Fibroblast of lung (primary cell): Measurements from ENCODE around the gene NEDD4L. TPM values are rescaled to one million over a fixed set of nuclear protein-coding genes. Genes with fewer than 3 reads are reported as not detected.

Experiments used
- DNase-seq, 2 donors: peaks; one replicate each; pipeline versions ENCODE4 v3.0.0 to v3.0.0-alpha.2; 2010; ENCODE audit warnings: low read depth in 2 of 2
- H2AFZ ChIP-seq: 2 replicates; pipeline ENCODE4 v1.5.1; 2012; ENCODE audit warnings: low read length, control low read depth, inconsistent platforms
- H3K27ac ChIP-seq: 2 replicates; pipeline ENCODE4 v1.5.1; 2011; ENCODE audit warnings: low read length, control low read depth; ENCODE audit not compliant: insufficient read depth
- H3K27me3 ChIP-seq: 2 replicates; pipeline ENCODE4 v1.5.1; 2011; ENCODE audit warnings: mild to moderate bottlenecking, low read length; ENCODE audit not compliant: control insufficient read depth, insufficient read depth
- H3K36me3 ChIP-seq: 2 replicates; pipeline ENCODE4 v1.5.1; 2011; ENCODE audit warnings: low read length; ENCODE audit not compliant: control insufficient read depth, insufficient read depth
- H3K4me1 ChIP-seq: 2 replicates; pipeline ENCODE4 v1.5.1; 2011; ENCODE audit warnings: low read length; ENCODE audit not compliant: control insufficient read depth, insufficient read depth; ENCODE audit errors: extremely low read depth
- H3K4me2 ChIP-seq: 2 replicates; pipeline ENCODE4 v1.5.1; 2011; ENCODE audit warnings: low read length, control low read depth; ENCODE audit not compliant: insufficient read depth; ENCODE audit errors: extremely low read depth
- H3K4me3 ChIP-seq, 4 experiments: fragments of 200-600 bp in 1 of 4; sonication (generic) in 1 of 4; replicated peaks in 1 of 4; 2 replicates each; pipeline ENCODE4 v1.5.1; 2011 to 2016; ENCODE audit warnings: low read length in 4 of 4, low read depth in 3 of 4, mild to moderate bottlenecking in 3 of 4, control low read depth in 2 of 4, inconsistent platforms in 1 of 4, mixed read lengths in 1 of 4; ENCODE audit not compliant: insufficient read depth in 1 of 4; ENCODE audit errors: control extremely low read depth in 1 of 4
- H3K79me2 ChIP-seq: 2 replicates; pipeline ENCODE4 v1.5.1; 2012; ENCODE audit warnings: mild to moderate bottlenecking, low read length, inconsistent platforms; ENCODE audit not compliant: control insufficient read depth, insufficient read depth
- H3K9ac ChIP-seq: 2 replicates; pipeline ENCODE4 v1.5.1; 2011; ENCODE audit warnings: mild to moderate bottlenecking, low read length, control low read depth; ENCODE audit not compliant: insufficient read depth
- H3K9me3 ChIP-seq: 2 replicates; pipeline ENCODE4 v1.5.1; 2012; ENCODE audit warnings: low read depth, low read length; ENCODE audit not compliant: control insufficient read depth, insufficient read depth
- H4K20me1 ChIP-seq: 2 replicates; pipeline ENCODE4 v1.5.1; 2011; ENCODE audit warnings: low read length; ENCODE audit not compliant: control insufficient read depth, insufficient read depth; ENCODE audit errors: extremely low read depth
- CTCF ChIP-seq, 2 donors: IDR thresholded peaks in 1 of 2; conservative IDR thresholded peaks in 1 of 2; 1 replicate in 1 of 2; 2 replicates in 1 of 2; pipeline ENCODE4 v1.5.1; 2011 to 2012; ENCODE audit warnings: low read length in 2 of 2, control low read depth in 1 of 2, inconsistent platforms in 1 of 2, low read depth in 1 of 2, mild to moderate bottlenecking in 1 of 2
- EZH2 ChIP-seq: IDR thresholded peaks from 2 replicates; pipeline ENCODE4 v1.5.1; 2012; ENCODE audit warnings: low read length, control low read depth, mild to moderate bottlenecking; ENCODE audit errors: missing control alignments
- polyA plus RNA-seq, 2 donors: library from polyadenylated mRNA; depleted of rRNA in 1 of 2; stranded (reverse) in 1 of 2; unstranded in 1 of 2; fragments of >200 nt; gene quantifications; 2 replicates each; pipeline ENCODE4 v1.2.1, GENCODE V29; 2011 to 2012; ENCODE audit warnings: missing spikeins in 1 of 2
- total RNA-seq: library from RNA; depleted of rRNA; stranded (reverse); fragments of >200 nt; gene quantifications from 2 replicates; pipeline ENCODE4 v1.2.1, GENCODE V29; 2014

The NEDD4L gene
- total and polyA plus RNA-seq, 2 donors (not counting 1 experiment from before 2014, with no cell fraction given): 5.5 to 18.7 TPM

GRCh38 chr18:58144106-58144505 lies 100.1 kb downstream of the NEDD4L start:
- H3K79me2 ChIP-seq: no peaks in the 10 kb centered on the region

GRCh38 chr18:58144671-58145285 lies 100.8 kb downstream of the NEDD4L start:
- no peak overlapping the region for H3K27ac ChIP-seq
- no peaks in the 10 kb centered on the region for H3K79me2 ChIP-seq
- H3K9me3 ChIP-seq: no peaks in the 10 kb centered on the region
- no peaks in the 10 kb centered on the region for H3K27me3 ChIP-seq
- H4K20me1 ChIP-seq: no peaks in the 10 kb centered on the region
- H3K4me3 ChIP-seq: no peak overlapping the region
- DNase-seq: no peak
- no peak overlapping the region for H3K9ac ChIP-seq
- no peak overlapping the region for H3K4me2 ChIP-seq
- TF ChIP-seq EZH2 (no peak), CTCF (conservative IDR thresholded peaks at IDR 0.05 in 1 of 2, IDR thresholded peaks at IDR 0.05 in 1 of 2; ENCODE audit: low read depth in 1 of 2, low read length in 2 of 2) (no peak)
- no peaks in the 10 kb centered on the region for H3K36me3 ChIP-seq
- peaks cover 4% of the 10 kb centered on the region for H3K4me1 ChIP-seq
- H2AFZ ChIP-seq: no peak overlapping the region

More at GRCh38 chr18:58144106-58144505, 100.1 kb downstream of the NEDD4L start:
- Histone ChIP-seq H3K9ac (no peak overlapping the region), H2AFZ (no peak overlapping the region), H4K20me1 (no peaks in the 10 kb centered on the region), H3K36me3 (no peaks in the 10 kb centered on the region), H3K4me2 (no peak overlapping the region), H3K27ac (no peak overlapping the region), H3K4me1 (peaks cover 4% of the 10 kb centered on the region), H3K27me3 (no peaks in the 10 kb centered on the region), H3K4me3 (no peak overlapping the region), H3K9me3 (no peaks in the 10 kb centered on the region)
- no peak for DNase-seq
- TF ChIP-seq CTCF (conservative IDR thresholded peaks at IDR 0.05 in 1 of 2, IDR thresholded peaks at IDR 0.05 in 1 of 2; ENCODE audit: low read depth in 1 of 2, low read length in 2 of 2) (no peak), EZH2 (no peak)

- H3K79me2 ChIP-seq: no peaks in the 10 kb centered on the region
- peaks cover 4% of the 10 kb centered on the region for H3K4me1 ChIP-seq
- no peak for DNase-seq
Measured at GRCh38 chr18:58146099-58146498, 102.1 kb downstream of the NEDD4L start.

More at GRCh38 chr18:58146099-58146498, 102.1 kb downstream of the NEDD4L start:
- no peak overlapping the region for H3K4me3 ChIP-seq
- no peak overlapping the region for H3K27ac ChIP-seq
- no peak overlapping the region for H2AFZ ChIP-seq
- no peaks in the 10 kb centered on the region for H3K27me3 ChIP-seq
- no peaks in the 10 kb centered on the region for H4K20me1 ChIP-seq
- H3K9me3 ChIP-seq: no peaks in the 10 kb centered on the region
- no peak overlapping the region for H3K4me2 ChIP-seq
- H3K36me3 ChIP-seq: no peaks in the 10 kb centered on the region
- TF ChIP-seq CTCF (conservative IDR thresholded peaks at IDR 0.05 in 1 of 2, IDR thresholded peaks at IDR 0.05 in 1 of 2; ENCODE audit: low read depth in 1 of 2, low read length in 2 of 2) (no peak), EZH2 (no peak)
- H3K9ac ChIP-seq: no peak overlapping the region
